Measurements from ENCODE around the gene KREMEN1.
"Not testable (repeated sequence)": the region's sequence is repeated elsewhere in the genome, so short reads cannot be mapped to it uniquely, and the experiment has no call there.

Gene KREMEN1

DNA sequence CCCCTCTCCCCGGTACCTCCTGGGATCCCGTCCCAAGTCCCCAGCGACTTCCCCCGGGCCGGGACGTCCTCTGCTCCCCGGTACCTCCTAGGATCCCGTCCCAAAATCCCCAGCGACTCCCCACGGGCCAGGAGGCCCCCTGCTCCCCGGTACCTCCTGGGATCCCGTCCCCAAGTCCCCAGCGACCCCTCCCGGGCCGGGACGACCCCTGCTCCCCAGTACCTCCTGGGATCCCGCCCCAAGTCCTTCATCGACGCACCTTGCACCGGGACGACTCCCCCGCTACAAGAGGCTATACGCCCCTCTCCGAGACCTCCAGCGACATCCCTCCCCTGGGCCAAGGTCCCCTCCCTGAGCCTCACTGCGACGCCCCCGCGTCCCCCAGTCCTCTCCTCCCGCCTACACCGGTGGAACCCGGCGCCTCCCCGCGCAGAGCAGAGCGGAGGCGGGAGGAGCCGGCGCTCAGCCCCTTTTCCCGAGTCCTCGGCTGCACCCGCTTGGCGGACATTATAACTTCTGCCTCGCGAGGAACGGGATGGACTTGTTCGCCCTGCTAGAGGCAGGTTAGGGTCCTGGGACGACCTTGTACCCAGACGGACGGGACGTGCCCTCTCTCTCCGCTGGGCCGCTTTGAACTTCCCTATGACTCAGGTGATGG lies 912 bp downstream of the KREMEN1 start:
- Histone ChIP-seq H3K4me3 (peak overlapping the region; percentile 64 to 87 (median 72)), H3K27ac (peak overlapping the region; percentile 80 to 98 (median 94))

DNA sequence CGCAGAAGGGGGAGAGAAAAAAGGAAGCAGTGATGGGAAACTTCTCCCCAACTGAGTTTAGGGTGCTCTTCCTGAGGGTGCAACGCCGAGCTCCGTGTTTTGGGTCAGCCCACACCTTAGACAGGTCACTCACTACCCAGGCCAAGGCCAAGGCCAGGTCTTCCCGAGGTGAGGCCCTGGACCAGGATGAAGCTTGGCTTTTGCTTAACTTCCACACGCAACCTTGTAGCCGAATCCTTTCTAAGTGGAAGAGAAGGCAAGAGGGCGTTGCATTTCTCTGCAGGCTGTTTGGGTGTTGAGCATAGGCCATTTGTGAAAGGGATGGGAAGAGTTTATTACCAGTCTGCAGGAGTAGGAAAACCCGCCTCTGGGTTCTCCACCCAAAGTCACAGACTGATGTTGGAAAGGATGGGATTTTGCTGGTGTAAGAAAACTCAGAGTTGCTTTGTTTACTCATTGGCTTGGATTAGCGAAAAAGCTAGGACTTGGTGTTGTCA lies 1.5 kb downstream of the KREMEN1 start:
- H3K27ac ChIP-seq = peak overlapping the region in 19 of 21 experiments; percentile 80 to 98 (median 94)
- H3K4me3 ChIP-seq = peak overlapping the region; percentile 64 to 87 (median 72)

DNA sequence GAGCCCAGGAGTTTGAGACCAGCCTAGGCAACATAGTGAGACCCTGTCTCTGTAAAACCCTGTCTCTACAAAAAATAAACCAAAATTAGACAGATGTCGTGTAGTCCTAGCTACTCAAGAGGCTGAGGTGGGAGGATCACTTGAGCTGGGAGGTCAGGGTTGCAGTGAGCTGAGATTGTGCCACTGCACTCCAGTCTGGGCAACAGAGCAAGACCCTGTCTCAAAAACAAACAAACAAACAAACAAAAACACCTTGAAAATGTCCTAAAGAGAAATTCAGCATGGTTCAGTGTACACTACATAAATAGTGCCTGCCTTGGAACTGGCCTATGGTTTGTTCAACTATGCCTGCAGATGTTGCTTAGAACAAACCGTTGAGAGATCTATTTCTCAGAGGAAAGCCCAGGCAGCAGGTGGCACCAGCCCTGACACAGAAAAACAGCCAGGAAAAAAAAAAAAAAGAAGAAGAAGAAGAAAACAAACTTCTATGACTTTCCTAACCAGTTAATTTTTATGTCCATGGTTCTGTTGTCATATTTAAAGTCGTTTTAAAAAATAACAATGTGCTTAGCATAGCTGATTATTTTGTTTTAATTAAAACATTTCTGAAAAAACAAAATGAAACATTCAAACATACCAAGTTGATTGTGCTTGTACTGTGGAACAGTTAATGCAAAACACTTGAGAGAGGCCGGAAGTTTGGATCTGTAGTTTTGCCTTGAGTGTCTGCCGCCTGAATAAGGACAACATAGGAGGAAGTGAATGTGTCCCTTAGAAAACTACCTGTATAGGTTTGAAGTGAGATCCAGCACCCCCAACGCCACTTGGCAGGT lies 5.4 kb downstream of the KREMEN1 start:
- Histone ChIP-seq H3K4me3 (no peak overlapping the region), H3K27ac (peak overlapping the region in 17 of 21 experiments; percentile 3 to 72 (median 55))

GRCh38 chr22:29078869-29079207 lies 6.0 kb downstream of the KREMEN1 start:
- peak overlapping the region in 19 of 21 experiments; percentile 3 to 71 (median 49) for H3K27ac ChIP-seq
- no peak overlapping the region for H3K4me3 ChIP-seq

DNA sequence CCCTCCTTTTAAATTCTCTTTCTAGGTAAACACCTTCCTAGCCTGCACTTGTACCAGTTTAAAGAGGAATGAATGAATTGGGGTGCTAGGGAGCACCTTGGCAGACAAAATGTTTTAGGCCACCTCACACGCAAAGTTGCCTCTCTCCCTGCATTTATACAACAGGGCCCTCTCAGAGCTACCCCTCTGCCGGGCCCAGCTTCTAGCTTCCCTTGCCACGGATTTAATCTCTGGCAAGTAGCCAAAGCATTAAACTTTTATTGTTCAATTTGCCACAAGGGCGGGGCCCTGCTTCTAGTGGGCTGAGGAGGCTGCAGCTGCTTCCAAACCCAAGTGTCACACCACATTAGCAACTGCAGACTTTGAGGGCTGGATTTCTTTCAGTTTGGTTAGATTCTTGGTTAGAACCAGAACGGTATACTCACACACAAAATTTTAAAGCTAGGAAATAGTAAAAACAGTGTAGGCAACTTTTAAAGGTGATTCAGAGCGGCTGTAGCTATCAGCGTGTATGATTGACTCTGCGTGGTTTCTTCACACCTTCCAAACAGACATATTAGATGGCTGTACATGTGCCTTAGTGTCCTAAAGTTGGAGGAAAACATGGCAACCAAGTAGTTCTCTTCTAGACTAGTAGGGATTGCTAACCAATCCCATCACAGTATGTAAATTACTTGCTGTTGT lies 6.5 kb downstream of the KREMEN1 start:
- peak overlapping the region in 19 of 21 experiments; percentile 3 to 71 (median 49) for H3K27ac ChIP-seq

GRCh38 chr22:29080106-29080975 lies 7.5 kb downstream of the KREMEN1 start:
- Histone ChIP-seq H3K4me3 (no peak overlapping the region), H3K27ac (peak overlapping the region in 16 of 21 experiments; percentile 4 to 71 (median 44))

More for the DNA sequence above, 6.5 kb downstream of the KREMEN1 start:
- no peak overlapping the region for H3K4me3 ChIP-seq

DNA sequence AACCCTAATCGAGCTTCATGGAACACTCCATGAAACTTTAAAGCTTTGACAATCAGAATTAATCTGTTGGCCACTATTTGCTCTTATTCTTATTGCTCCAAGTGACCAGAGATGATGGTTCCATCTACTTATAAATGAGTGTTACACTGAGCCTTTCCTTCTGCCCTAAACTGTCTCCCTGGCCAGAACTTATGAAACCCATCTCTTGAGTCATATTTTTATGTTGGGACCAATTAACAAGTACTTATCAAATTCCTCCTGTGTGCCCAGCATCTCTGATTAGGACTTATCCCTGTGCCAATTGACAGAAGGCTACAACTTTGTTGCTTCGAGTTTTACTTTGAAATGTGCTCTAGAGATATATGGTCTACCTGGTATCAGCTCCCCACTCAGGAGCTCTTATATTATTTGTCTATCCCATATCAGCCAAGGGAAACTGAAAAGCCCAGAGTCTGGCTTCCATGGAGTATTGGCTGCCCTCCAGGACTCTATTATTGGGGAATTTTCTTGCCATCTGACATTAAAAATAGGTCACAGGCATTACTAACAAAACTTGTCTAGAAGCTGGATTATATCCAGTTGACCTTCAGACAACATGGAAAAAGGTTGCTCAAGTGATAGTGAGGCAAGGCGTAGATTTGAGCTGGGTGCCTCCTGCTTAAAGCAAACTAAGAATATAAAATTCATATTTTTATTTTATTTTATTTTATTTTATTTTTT lies 8.8 kb downstream of the KREMEN1 start:
- H3K4me3 ChIP-seq = no peak overlapping the region
- peak overlapping the region in 7 of 21 experiments; percentile 14 to 69 (median 38) for H3K27ac ChIP-seq

DNA sequence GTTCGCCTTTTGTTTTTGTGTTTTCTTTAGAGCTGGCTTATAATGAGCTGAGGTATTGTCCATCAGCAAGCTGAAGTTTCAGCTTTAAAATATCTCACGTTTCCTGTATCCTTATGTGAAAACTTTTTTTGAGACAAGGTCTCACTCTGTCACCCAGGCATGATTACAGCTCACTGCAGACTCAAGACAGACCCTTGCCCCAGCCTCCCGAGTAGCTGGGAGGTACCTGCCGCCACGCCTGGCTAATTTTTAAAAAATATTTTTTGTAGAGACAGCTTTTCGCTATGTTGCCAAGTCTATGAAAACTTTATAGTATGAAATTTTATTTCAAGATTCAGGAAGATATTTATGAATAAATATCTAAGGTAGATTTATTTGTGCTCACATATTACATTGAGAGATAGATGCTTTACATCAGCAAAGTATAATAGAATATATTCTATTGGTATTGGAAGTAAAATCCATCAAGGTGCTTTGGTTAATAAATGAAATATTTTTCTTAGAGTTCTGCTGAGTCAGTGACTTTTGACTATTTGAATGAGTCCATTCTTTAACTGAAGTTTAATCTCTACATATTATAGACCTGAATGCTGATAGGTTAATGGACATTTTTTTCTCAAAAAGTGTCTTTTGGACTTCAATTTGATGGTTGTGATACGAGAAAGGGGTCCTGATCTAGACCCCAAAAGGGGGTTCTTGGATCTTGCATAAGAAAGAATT lies 10.2 kb downstream of the KREMEN1 start:
- no peak overlapping the region for H3K4me3 ChIP-seq

DNA sequence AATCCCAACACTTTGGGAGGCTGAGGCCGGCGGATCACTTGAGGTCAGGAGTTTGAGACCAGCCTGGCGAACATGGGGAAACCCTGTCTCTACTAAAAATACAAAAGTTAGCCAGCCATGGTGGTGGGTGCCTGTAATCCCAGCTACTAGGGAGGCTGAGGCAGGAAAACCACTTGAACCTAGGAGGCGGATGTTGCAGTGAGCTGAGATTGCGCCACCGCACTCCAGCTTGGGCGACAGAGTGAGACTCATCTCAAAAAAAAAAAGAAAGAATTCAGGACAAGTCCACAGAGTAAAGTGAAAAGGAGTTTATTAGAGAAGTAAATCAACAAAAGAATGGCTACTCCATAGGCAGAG lies 10.7 kb downstream of the KREMEN1 start:
- not testable (repeated sequence) for H3K4me3 ChIP-seq
- H3K27ac ChIP-seq = peak overlapping the region in 7 of 21 experiments; percentile 4 to 58 (median 37)

More for the DNA sequence above, 10.2 kb downstream of the KREMEN1 start:
- peak overlapping the region in 6 of 21 experiments; percentile 4 to 58 (median 42) for H3K27ac ChIP-seq

DNA sequence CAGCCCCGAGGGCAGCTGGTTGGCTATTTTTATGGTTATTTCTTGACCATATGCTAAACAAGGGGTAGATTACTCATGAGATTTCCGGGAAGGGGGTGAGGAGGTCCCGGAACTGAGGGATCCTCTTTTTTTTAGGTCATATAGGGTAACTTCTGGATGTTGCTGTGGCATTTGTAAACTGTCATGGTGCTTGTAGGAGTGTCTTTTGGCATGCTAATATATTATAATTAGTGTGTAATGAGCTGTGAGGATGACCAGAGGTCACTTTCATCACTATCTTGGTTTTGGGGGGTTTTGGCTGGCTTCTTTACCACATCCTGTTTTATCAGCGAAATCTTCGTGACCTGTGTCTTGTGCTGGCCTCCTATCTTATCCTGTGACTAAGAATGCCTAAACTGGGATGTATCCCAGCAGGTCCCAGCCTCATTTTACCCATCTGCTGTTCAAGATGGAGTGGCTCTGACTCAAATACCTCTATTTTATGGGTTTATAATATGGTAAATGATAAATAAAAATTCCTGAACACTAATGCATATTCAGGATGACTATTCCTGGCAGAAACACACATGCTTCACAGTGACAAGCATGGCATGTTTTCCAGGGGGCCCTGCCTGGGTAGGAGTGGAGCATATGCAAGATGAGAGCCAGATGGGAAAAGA lies 11.2 kb downstream of the KREMEN1 start:
- H3K27ac ChIP-seq = peak overlapping the region in 9 of 21 experiments; percentile 4 to 58 (median 37)
- no peak overlapping the region for H3K4me3 ChIP-seq

DNA sequence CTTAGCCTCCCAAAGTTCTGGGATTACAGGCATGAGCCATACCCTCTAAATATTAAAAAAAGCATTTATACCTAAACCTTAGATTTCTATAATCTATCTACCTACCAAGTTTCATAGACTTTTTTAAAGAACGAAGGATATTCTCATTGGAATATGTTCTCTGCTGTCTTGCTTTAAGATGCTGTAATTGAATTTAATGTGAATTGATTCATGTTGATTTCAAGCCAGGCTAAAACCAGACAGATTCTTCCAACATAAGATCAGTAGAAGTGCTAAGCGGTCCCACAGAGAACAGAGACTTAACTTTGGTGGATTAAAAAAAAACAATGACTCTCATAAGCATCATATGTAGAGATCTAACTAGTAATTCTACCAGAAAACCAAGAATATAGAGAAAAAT lies 14.2 kb downstream of the KREMEN1 start:
- Histone ChIP-seq H3K27ac (peak overlapping the region in 2 of 21 experiments; percentile 44 to 65), H3K4me3 (no peak overlapping the region)

DNA sequence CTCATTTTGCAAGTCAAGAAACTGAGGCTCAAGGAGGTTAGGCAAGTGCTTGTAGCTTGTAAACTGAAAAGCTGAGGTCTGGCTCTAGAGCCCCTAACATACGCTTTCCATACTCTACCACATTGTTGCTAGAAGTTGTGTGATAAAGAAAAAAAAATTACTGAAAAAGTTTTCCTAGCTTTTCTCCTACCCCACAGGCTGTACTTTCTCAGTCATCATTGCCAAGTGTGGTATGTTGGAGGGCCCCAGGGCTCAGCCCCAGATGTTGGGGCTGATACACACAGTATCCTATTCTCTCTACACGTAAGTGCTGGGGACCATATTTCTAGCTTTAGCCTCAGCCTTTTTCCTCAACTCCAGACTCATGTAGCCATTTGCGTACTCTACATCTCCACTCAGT lies 16.0 kb downstream of the KREMEN1 start:
- Histone ChIP-seq H3K27ac (peak overlapping the region in 2 of 21 experiments; percentile 25 to 35), H3K4me3 (no peak overlapping the region)

DNA sequence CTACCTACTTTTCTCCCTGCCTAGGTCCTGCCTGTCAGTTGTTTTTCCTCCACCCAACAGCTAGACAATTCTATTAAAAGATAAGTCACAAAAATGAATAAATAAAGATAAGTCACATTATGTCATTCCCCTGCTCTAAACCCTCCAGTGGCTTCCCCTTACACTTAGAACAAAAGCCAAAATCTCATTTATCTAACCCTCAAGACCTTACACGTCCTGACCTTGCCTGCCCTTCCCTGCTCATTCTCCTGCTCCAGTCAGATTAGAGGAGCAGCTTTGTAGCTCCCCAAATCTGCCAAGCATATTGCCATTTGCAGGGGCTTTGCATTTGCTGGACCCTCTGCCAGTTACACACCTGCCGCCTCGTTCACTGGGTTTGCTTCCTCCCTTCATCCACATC lies 16.7 kb downstream of the KREMEN1 start:
- Histone ChIP-seq H3K4me3 (no peak overlapping the region), H3K27ac (peak overlapping the region in 2 of 21 experiments; percentile 21 to 25)

GRCh38 chr22:29090039-29090438 lies 17.2 kb downstream of the KREMEN1 start:
- peak overlapping the region in 1 of 21 experiments; percentile 59 for H3K27ac ChIP-seq

GRCh38 chr22:29092243-29092642 lies 19.4 kb downstream of the KREMEN1 start:
- Histone ChIP-seq H3K4me3 (no peak overlapping the region), H3K27ac (peak overlapping the region in 16 of 21 experiments; percentile 5 to 72 (median 56))

More at GRCh38 chr22:29090039-29090438, 17.2 kb downstream of the KREMEN1 start:
- no peak overlapping the region for H3K4me3 ChIP-seq

DNA sequence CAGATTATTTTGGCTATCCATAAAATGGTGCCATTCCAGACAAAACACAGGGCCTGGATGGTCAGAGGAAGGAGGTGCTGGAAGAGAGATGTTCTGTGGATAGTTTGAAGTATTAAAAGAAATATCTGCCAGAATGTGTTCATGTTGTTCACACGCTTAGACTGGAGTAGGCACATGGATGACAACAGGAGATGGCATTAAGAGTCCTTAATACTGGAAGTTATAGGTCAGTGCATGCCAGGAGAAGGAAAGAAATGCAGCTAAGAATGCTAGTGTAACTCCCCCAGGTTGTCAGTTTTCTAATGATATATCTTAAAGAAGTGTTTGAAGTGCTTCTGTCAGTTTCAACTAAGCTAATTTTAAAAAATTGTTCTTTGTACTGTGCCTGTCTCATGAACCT lies 20.2 kb downstream of the KREMEN1 start:
- Histone ChIP-seq H3K27ac (peak overlapping the region in 14 of 21 experiments; percentile 4 to 72 (median 56)), H3K4me3 (no peak overlapping the region)

Measured in skin epidermis (tissue), 12 donors.